BJ (cell line): ENCODE measurements around the gene PMEPA1. TPM values are rescaled to one million over a fixed set of nuclear protein-coding genes. Genes with fewer than 3 reads are reported as not detected.

Experiments used
- CTCF ChIA-PET: fragments of 350-600 bp; formaldehyde crosslinking; extraction: SDS; loops from one replicate; lab custom pipeline; 2021; ENCODE audit warnings: antibody characterized with exemption, inconsistent platforms; lab: Yijun Ruan, JAX
- POLR2A ChIA-PET: fragments of 300-600 bp; sonication (Branson Sonifier 250); formaldehyde crosslinking; extraction: SDS; loops from one replicate; lab custom pipeline; 2021; ENCODE audit warnings: antibody characterized with exemption; lab: Charles Lee
- DNase-seq: peaks from one replicate; pipeline ENCODE4 v3.0.0-alpha.2; 2011; ENCODE audit warnings: low read depth
- H3K27me3 ChIP-seq: 2 replicates; pipeline ENCODE4 v1.6.0; 2011; ENCODE audit warnings: low read length; ENCODE audit not compliant: control insufficient read depth, insufficient read depth
- H3K36me3 ChIP-seq: 2 replicates; pipeline ENCODE4 v1.5.1; 2011; ENCODE audit warnings: low read length; ENCODE audit not compliant: control insufficient read depth, insufficient read depth
- H3K4me3 ChIP-seq: 2 replicates; pipeline ENCODE4 v1.5.1; 2011; ENCODE audit warnings: low read depth, mild to moderate bottlenecking, control low read depth, low read length
- polyA plus RNA-seq: library from polyadenylated mRNA; depleted of rRNA; stranded (reverse); fragments of >200 nt; gene quantifications from 2 replicates; pipeline ENCODE4 v1.2.3, GENCODE V29; 2011
- TF ChIP-seq, protein P1 (sequence below): IDR thresholded peaks from 2 replicates; pipeline ENCODE4 v1.5.1; 2011; ENCODE audit warnings: low read depth, mild to moderate bottlenecking, control low read depth, inconsistent platforms, low read length, moderate library complexity; ENCODE audit not compliant: insufficient read depth

PMEPA1 gene
- polyA plus RNA-seq, 1 experiment, result 5.0 TPM

DNA sequence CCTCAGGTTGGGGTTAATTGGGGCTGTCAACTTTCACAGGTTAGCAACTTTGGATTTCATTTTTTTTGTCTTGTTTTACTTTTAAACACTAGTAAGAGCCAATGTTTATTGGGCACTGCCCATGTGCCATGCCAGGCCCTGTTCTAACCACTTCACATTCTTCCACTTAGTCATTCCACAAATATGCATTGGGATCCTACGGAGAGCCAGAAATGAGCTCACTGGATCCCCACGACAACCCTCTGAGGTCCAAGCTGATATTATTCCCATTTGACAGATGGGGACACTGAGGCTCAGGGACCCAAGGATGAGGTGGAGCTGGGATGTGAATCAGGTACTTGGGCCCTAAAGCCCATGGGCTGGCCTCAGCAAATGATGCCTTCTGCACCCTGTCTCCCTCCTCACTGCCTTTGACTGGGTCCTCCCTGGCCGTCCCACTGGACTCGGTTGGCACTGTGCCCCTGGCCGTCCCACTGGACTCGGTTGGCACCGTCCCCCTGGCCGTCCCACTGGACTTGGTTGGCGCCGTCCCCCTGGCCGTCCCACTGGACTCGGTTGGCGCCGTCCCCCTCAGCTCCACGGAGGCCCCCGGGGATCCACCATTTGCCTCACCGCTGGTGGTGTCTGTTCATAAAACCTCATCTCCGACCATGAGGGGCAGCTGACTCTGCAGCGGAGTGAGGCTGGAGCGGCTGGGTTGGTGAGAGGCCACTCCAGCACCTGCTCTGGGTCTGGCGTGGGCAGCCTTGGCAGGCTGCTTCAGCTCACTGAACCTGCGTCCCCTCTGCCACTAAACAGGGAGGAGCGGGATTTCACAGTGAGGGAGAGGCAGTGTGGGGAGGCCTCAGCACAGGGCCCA lies 4.8 kb upstream of the PMEPA1 start:
- H3K27me3 ChIP-seq, result no peaks in the 10 kb centered on the region
- TF ChIP-seq, protein P1, sequence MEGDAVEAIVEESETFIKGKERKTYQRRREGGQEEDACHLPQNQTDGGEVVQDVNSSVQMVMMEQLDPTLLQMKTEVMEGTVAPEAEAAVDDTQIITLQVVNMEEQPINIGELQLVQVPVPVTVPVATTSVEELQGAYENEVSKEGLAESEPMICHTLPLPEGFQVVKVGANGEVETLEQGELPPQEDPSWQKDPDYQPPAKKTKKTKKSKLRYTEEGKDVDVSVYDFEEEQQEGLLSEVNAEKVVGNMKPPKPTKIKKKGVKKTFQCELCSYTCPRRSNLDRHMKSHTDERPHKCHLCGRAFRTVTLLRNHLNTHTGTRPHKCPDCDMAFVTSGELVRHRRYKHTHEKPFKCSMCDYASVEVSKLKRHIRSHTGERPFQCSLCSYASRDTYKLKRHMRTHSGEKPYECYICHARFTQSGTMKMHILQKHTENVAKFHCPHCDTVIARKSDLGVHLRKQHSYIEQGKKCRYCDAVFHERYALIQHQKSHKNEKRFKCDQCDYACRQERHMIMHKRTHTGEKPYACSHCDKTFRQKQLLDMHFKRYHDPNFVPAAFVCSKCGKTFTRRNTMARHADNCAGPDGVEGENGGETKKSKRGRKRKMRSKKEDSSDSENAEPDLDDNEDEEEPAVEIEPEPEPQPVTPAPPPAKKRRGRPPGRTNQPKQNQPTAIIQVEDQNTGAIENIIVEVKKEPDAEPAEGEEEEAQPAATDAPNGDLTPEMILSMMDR, result no peak
- H3K36me3 ChIP-seq, result no peaks in the 10 kb centered on the region
- ChIA-PET POLR2A (no interaction called here), CTCF (interaction anchor here (0.7 kb wide), 1 partner anchor 393 kb away, joined by 3 read pairs; no protein-coding TSS in a partner anchor)
- DNase-seq, result no peak
- H3K4me3 ChIP-seq, result no peak overlapping the region

DNA sequence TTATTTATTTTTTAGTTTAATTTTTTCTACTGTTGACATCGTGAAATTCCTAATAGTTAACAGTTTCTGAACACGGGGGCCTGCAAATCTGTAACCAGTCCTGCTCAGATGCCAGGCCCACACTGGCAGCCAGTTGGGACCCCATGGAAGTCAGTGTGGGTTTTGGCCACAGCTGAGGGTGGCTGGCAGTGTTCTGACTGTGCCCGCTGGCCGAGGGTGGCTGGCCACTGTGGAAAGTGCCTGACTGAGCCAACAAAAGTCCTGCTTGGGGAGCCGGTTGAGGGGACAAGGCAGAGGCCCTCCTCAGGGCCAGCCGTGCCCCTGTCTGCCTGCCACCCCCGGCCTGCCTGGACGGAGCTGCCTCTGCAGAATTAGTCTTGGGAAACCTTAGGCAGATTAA lies 4.1 kb upstream of the PMEPA1 start:
- H3K4me3 ChIP-seq, result no peak overlapping the region
- no peaks in the 10 kb centered on the region for H3K27me3 ChIP-seq
- POLR2A ChIA-PET, result no interaction called here
- TF ChIP-seq, protein P1, result no peak
- CTCF ChIA-PET, result interaction anchor here (0.7 kb wide), 1 partner anchor 393 kb away, joined by 3 read pairs; no protein-coding TSS in a partner anchor
- no peak for DNase-seq
- H3K36me3 ChIP-seq, result no peaks in the 10 kb centered on the region

DNA sequence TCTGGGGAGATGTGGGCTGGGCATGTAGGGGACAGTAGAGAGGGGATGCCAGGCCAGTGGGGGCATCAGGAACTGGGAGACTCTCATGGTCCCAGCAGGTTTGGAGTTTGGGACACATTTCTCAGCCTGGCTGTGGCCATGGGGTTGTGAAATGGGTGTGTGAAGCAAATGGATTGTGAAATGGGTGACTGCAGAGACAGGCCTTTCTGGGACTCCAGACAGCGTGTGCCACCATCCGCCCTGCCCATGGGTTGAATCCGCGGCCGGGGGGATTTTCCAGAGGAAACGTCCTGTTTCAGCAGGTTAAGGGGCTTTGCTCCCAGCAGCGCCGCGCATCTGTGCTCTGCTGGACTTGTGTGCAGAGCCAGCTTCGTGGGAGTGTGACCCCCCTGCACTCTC lies 3.7 kb upstream of the PMEPA1 start:
- POLR2A ChIA-PET, result no interaction called here
- Histone ChIP-seq H3K4me3 (no peak overlapping the region), H3K27me3 (no peaks in the 10 kb centered on the region), H3K36me3 (no peaks in the 10 kb centered on the region)
- TF ChIP-seq, protein P1, result no peak
- CTCF ChIA-PET, result no interaction called here
- no peak for DNase-seq

DNA sequence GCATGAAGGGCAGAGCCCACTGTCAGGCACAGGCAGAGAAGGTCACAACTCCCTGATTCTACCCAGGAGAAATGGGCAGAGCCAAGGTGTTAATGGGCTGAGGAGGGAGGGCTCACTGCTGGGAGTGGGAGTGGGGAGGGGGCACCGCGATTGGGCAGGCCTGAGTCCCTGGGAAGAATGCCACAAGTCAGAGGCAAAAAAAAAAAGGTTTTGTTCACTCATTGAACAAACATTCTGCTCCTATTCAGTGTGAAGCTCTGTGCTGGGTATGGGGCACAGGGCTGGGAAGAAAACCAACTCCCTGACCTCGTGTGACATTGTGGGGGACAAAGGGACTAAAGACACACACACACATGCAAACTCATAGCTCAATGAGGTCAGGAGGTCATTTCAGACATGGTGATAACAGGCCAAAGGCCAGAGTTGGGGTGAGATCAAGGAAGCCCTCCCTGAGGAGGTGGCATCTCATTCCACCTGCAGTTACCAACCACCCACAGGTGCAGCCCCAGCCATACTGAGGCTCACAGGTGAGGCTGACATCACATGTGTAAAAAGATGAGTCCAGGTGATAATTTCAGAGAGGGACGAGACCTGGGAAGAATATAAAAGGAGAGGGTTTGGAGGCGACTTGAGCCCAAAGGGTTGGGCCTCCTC lies 3.2 kb upstream of the PMEPA1 start:
- ChIA-PET CTCF (no interaction called here), POLR2A (no interaction called here)
- Histone ChIP-seq H3K36me3 (no peaks in the 10 kb centered on the region), H3K27me3 (no peaks in the 10 kb centered on the region), H3K4me3 (no peak overlapping the region)
- DNase-seq, result no peak
- TF ChIP-seq, protein P1, result no peak

DNA sequence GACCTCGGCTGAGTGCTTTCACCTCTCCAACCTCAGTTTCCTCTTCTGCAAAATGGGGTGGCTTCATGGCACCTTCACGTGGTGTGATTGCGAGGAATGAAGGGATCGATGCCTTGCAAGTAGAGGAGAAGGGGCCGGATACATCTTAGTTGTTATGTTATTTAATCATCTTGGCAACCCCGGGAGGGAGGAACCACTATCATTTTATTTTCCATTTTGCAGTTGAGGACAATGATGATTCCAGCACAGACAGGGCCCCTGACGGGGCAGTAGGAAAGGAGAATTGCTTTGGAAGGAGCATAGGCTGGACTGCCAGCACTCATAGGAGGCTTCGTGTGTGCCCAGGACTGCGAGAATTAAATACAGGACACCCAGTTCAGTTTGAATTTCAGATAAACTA lies 2.5 kb upstream of the PMEPA1 start:
- no peaks in the 10 kb centered on the region for H3K36me3 ChIP-seq
- ChIA-PET CTCF (no interaction called here), POLR2A (no interaction called here)
- no peak for DNase-seq
- TF ChIP-seq, protein P1, result no peak
- no peak overlapping the region for H3K4me3 ChIP-seq
- H3K27me3 ChIP-seq, result no peaks in the 10 kb centered on the region
